ENCODE data around the gene LTBR.

Gene LTBR

DNA sequence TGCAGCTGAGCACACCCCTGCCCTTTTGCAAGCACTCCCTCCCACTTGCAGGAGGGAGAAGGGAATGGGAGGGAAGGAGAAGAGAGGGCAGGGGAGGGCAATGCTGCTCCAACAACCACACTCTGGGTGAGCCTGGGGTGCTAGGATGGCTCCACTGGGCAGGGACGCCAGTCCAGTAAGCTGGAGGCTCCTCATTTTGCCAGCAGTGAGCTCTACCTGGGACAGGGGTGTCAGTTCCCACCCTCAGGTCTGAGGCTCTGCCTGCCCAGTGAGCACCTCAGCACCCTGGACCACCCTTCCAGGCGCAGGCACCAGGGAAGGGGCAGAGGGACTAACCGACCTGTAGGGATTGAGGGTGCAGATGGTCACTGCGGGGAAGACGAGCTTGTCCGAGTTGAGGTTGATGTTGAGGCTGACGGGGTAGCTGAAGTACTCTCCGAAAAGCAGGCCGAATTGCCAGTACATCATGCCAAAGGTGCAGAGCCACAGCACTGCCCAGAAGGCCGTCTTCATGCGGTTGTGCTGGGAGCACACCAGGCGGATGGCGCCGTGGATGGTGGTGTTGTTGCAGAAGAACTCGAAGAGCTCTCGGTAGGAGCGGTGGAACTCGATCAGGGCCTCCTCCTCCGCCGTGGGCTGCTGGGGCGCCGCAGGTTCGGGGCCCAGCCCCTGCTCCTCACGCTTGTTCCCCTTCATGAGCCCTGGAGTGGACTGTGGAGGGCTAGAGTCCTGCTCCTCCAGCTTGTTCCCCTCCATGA is 9.8 kb upstream of the LTBR start:
- H3K4me3 ChIP-seq (ENCODE audit: low read depth, low read length), result no peak overlapping the region
- no peak for TF ChIP-seq CTCF (IDR thresholded peaks at IDR 0.05; ENCODE audit: low read depth, low read length, missing control alignments)
- no peak for DNase-seq (ENCODE audit: low read depth)

DNA sequence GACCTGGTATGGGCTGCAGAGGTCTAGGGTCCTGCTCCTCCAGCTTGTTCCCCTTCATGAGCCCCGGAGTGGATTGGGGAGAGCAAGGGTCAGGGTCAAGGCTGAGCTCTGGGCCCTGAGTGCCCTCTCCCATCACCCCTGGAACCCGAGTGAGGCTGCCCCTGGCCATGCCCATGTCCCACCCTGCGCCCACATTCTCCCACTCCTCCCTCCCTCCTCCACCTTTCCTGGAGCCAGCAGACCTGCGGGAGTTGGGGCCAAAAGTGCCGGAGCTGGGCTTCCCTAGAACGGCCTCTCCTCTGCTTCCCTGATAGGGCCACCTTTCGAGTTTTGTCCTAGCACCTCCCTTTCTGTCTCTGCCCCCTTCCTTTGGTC is 9.2 kb upstream of the LTBR start:
- no peak for TF ChIP-seq CTCF (IDR thresholded peaks at IDR 0.05; ENCODE audit: low read depth, low read length, missing control alignments)
- no peak for DNase-seq (ENCODE audit: low read depth)
- H3K4me3 ChIP-seq (ENCODE audit: low read depth, low read length), result no peak overlapping the region

- no peak for DNase-seq (ENCODE audit: low read depth)
- H3K4me3 ChIP-seq (ENCODE audit: low read depth, low read length), result no peak within 1 kb of the TSS
- no peak for TF ChIP-seq CTCF (IDR thresholded peaks at IDR 0.05; ENCODE audit: low read depth, low read length, missing control alignments)
These were observed 8.5 kb upstream of the LTBR start, which contains the start of gene SCNN1A for GRCh38 chr12:6375269-6376078. TSS of gene SCNN1A (minus strand) at chr12:6375563. CDS start at chr12:6374783, 780 bp downstream.

DNA sequence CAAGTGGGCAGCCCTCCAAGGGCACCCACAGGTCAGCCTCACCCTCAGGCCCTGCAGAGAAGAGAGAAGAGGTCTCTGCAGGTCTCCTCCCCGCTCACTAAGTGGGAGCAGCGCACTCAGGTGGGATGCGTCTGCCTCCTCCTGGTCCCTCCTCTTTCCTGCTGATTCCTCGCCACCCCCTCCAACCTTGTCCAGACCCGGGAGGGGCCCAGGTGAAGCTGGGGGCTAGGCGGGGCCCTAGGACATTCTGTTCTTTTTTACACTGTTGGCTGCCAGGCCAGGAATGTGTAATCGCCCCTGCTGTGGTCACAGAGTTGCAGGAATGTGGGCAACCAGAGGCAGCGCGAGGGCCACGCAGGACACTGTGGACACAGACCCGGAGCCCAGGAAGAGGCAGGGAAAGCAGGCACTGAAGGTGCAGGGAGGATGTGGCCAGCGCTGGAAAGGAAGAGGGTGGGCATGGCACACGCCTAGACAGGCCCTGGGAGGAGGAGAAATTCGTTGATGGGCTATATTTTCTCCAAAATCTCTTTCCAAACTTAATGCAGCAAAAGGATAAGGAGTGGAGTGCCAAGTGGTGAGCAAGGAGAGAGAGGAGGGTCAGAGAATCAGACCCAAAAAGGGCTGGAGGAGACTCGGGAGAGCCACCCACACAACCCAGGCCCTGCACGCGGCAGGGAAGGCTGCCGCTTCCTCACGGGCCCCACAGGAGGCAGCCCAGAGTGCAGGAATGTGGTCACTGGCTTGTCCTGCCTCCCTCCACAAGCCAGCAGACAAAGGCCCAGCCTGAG is 7.7 kb upstream of the LTBR start:
- no peak for TF ChIP-seq CTCF (IDR thresholded peaks at IDR 0.05; ENCODE audit: low read depth, low read length, missing control alignments)
- H3K4me3 ChIP-seq (ENCODE audit: low read depth, low read length), result no peak overlapping the region
- DNase-seq (ENCODE audit: low read depth), result no peak

DNA sequence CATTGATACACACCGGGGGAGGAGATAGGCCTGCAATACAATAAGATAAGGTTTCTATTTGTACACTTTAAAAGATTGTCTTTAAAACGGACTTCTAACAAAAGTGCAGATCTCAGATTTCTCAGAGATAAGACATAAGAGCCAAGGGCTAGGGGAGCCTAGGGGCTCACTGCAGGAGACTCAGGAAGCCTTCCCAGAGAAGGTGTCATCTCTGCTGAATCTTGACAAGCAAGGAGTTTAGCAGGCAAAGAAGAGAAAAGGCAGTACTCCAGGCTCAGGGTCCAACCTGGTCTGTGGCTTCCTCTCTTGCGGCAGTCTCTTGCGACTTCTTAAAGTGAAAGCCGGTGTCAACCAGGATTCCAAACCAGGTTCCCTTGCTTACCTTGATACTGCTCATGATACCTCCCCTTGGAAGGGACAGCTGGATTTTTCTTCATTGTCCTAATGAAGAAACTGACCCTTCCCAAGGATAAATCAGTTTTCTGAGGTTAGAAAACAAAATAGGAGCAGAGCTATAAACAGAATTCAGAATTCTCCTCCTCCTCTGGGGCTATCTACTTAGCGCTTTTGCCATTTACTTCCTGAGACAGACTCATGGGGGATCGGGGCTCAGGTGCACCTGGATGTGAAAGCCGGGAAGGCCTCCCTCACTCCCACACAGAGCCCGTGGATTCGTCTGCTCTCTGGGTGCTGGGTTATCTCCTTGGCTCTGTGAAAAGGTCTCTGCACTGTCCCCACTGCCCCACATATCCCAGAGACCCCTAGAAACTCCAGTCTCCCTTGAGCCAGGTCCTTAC is 6.9 kb upstream of the LTBR start:
- TF ChIP-seq CTCF (IDR thresholded peaks at IDR 0.05; ENCODE audit: low read depth, low read length, missing control alignments), result no peak
- H3K4me3 ChIP-seq (ENCODE audit: low read depth, low read length), result no peak overlapping the region
- no peak for DNase-seq (ENCODE audit: low read depth)

- H3K4me3 ChIP-seq (ENCODE audit: low read depth, low read length), result no peak overlapping the region
- no peak for TF ChIP-seq CTCF (IDR thresholded peaks at IDR 0.05; ENCODE audit: low read depth, low read length, missing control alignments)
- no peak for DNase-seq (ENCODE audit: low read depth)
These were observed 6.3 kb upstream of the LTBR start for GRCh38 chr12:6377667-6377994.

Measured in GM12864 (cell line).